Mesenteric fat pad (tissue), 1 donor: ENCODE measurements around the gene CORO2B. TPM values are rescaled to one million over a fixed set of nuclear protein-coding genes. Genes with fewer than 3 reads are reported as not detected.
A peak's percentile ranks its signal among the peaks of the same experiment; 100 is the strongest.
"Not testable (repeated sequence)": the region's sequence is repeated elsewhere in the genome, so short reads cannot be mapped to it uniquely, and the experiment has no call there.

Source experiments
- DNase-seq: peaks from one replicate; pipeline ENCODE4 v3.0.0-alpha.2; 2020; ENCODE audit warnings: low spot score
- total RNA-seq: library from RNA; stranded (reverse); fragmentation: NEBNext Ultra II Directional; extraction: Animal tissue kit (Norgen Biotek cat#: 25700); gene quantifications from one replicate; pipeline ENCODE4 v1.2.1, GENCODE V29; 2021
- donor health status: DM: yes; HTN: yes; CAD: no.

Gene CORO2B
- total RNA-seq, 1 donor from 2014 or later = 4.9 TPM

DNA sequence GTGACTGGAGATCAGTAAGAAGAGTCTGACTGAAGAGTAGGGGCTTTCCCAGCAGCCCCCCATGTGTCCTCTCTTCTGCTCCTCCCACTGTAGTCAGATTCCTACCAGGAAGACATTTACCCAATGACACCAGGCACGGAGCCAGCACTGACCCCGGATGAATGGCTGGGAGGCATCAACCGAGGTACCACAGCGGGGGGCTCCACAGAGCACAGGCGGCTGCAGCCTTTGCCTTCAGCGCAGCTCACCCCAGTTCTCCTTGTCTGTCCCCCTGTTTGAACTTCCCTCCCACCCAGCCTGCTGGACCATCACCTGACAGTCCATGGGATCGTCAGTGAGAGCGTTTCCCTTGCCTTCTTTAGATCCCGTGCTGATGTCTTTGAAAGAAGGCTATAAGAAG is 140.3 kb downstream of the CORO2B start:
- DNase-seq = no peak

DNA sequence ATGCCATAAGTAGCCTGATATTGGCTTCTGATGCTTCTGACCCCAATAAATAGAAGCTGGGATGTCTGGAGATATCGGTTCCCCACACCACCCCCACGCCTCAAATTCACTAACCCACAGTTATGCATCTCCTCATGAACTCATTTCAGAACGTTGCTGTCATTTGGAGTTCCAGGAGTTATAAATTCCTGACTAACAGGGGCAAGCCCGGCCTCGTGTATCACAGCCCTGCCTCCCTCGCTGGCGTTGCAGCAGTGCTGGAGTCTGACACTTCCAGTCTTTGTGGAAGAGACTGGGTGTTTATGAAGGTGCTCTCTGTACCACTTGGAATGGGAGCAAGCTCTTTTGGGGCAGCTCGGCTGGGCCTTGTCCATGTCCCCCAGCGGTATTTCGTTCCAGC is 140.9 kb downstream of the CORO2B start:
- no peak for DNase-seq

DNA sequence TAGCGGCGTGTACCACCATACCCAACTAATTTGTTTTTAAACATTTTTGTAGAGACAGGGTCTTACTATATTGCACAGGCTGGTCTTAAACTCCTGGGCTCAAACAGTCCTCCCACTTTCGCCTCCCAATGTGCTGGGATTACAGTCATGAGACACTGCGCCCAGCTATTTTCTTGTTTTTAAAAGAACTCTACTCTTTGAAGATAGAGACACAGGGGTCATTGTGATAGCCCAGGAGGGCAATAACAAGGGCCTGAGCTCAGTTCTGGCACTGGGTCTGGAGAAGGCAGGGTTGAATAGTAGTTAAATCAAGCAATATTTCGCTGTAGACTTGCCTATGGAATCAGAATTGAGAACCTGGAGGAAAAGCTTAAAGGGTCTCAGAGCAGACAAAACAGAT is 143.1 kb downstream of the CORO2B start:
- DNase-seq = no peak

DNA sequence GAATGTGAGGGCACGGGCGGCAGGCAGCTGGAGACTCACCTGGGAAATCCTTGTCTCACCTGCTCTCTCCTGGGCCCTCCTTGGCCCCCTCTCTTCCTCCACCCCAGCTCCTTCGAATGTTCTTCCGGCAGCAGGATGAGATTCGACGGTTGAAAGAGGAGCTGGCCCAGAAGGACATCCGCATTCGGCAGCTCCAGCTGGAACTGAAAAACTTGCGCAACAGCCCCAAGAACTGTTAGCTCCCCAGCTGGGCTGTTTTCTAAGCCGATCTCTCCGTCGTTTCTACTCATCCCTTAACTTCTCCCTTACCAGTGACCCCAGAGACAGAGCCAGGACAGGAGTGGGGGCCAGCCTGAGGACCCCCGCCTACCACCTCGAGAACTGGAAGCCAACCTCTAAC is 146.9 kb downstream of the CORO2B start:
- no peak for DNase-seq

DNA sequence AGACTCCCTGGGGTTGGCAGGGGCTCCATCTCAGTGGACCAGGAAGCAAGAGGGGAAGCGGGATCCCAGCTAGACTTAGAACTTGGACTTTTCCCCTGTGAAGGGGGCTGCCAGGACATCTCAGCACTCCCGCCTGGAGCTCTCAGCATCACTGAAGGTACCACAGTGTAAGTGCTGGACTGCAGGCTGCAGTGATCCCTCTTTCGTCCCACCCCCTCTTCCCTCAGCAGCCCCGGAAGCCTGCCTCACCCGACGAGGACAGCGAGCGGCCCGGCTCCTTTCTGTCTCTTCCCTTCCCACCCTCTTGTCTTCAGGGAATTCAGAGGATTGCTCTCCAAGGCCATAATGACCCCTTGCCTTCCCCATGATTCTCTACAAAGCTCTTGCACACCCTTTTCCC is 147.5 kb downstream of the CORO2B start:
- DNase-seq = no peak

DNA sequence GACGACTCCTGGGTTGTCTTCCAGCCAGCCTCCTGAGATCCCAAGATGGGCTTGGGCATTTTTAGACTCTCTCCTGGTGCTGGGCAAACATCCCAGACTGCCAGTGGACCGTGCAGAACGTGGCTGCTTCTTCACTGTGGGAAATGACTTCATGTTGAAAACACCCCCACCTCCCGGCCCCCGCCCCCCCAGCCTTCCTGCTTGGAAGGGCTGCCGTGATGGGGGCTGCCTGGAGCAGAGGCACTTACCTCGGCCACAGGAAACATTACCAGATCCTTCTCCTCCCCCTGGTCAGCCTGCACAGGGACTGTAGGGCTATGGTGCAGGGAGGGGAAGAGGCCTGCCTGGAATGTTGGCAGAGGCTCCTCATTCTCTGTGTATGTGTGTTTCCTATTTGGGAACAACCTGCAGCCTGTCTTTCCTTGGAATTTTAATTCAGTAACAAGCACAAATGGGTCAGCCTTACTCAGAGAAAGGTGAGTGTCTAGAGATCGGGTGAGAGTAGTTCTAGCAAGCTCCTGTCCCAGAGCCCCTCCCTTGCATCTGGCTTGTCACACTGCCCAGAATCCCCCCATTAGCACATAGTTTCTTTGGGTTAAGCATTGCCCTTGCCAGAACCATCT is 151.1 kb downstream of the CORO2B start:
- DNase-seq = peak; percentile 74

DNA sequence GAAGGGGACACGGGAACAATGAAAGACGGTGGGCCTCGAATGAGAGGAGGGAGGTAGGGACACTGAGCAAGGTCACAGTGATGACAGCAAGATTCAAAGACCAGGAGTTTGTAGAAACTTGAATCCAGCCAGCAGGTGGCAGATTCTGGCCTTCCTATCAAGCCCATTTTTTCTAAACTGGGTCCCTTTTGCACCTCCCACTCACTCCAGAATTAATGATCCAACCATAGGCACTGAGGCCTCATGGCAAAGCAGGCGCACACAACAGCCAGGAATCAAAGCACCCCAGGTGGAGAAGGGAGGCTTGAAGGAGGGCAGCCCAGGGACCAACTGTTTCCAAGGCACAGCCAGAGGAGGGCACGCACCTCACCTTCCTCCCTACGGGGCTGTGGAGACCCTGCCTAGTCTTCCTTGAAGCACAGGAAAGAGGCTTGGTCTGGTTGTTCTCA is 151.7 kb downstream of the CORO2B start:
- peak; percentile 65 for DNase-seq

DNA sequence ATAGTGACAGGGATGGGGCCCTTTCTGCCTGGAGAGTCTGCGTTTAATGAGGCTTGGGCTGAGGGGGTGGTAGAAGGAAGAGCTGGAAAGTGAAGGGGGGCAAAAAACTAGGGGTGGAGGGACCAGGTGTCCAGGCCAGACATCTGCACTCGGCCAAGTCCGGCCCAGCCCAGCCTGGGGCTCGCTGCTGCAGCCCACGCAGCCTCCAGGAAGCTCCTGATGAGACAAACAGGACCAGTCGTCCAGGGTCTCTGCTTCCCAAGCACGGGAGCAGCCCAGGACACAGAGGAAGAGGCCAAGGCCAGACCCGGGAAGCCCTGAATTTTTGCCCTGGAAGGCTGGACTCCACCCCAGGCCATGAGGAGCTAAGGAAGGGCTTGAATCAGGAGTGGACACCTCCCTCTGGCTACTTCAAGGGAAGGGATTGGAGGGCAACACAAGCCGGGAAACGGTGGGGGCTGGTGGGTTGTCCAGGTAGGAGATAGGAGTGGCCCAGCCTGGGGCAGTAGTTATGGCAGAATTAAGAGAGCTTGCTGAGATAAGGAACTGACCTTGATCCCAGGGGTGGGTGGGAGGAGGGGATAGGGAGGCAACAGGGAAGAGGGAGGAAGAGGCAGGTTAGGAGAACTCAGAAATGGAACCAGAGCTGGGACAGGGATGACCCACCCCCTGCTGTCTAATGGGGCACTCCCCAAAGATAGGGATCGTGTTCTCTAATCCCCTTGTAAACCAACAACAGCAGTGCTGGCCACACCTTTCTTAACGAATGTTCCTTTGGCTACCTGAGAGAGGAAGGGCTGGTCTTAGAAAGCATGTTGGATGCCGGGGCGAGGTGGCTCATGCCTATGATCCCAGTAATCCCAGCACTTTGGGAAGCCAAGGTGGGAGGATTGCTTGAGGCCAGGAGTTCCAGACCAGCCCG is 152.4 kb downstream of the CORO2B start:
- DNase-seq = peak; percentile 62

DNA sequence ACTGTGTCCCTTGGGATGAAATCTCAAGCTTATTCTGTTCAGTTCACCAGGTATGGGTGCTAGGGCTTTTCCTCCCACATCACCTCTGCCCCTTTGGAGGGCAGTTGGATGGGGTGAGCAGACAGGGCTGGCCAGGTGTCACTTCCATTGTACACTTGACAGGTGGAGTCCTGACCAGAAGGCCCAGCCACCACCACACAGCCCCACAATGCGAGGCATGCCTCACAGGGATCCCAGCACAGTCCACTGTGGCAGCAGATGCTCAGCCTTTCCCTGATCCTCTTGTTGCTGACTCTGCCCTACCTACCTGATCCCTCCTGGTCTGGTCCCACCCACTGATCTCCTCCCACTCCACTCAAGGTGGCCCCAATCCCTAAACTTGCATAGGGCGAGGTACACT is 153.7 kb downstream of the CORO2B start:
- peak; percentile 59 for DNase-seq

DNA sequence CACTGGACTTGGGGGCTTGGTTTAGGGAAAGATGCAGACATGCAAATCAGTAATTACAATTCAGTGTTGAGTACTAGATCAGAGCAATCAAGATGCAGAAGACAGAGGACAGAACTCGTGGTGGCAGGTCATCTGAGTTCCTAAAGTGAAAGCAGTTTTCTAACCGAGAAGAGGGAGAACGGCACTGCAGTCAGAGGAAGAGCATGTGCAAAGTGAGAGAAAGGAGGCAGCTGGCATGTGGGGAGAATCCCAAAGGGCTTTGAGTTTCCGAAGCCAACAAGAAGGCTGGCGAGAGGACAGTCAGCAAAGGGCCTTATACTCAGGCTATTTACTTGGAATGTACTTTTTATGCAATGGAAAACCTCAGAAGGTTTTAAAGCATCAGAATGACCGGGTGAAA is 154.9 kb downstream of the CORO2B start:
- no peak for DNase-seq

DNA sequence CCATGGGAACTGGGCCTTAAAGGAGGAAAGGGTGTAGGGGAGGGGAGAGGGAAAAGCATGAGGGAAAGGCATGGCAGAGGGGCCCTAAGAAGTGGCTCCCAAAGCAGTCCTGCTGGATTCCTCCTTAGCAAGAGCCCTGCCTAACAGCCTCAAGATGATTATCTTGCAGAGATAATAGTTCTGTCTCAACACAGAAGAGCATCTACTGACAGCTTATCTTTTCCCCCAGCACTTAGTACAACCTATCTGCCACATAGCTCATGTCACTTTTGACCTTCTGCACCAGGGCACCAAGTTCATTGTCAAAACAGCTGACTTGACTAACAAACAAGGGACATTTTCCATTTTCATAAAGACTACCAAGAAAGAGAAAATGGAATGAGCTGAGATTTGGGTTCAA is 155.6 kb downstream of the CORO2B start:
- no peak for DNase-seq

DNA sequence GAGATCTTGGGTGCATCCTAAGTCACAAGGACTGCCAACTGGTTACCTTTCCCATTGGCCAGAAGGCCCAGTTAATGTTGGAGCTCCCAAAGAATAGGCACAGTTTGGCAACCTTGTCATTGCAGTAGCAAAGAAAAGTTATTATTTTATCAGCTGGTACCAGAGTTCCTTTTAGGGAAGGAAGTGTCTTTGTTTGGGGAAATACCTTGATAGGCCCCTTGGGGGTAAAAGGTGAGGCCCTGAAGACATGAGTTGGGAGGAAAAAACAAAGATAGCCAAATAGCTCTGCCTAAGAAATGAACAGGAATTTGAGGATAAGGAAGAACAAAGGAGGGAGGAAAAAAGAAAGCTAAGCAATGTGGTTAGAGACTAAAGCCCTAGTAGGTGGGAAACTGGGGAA is 156.1 kb downstream of the CORO2B start:
- DNase-seq = no peak

DNA sequence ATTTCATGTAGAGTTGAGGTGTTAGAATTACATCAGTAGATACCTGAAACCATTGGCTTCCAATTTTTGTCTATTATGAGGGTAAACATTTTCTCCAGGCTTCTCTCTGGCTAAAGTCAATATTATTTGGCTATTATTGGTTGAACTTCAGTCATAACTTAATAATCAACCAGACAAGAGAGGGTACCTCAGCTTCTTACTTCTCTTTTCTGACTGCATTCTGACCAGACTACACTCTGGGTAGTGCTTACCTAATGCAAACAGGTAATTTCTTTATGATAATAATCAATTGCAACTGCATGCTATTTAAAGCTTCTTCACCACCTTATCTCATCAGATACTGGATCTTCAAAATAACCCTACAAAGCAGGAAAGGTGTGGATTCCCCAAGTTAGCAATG is 156.8 kb downstream of the CORO2B start:
- DNase-seq = no peak

DNA sequence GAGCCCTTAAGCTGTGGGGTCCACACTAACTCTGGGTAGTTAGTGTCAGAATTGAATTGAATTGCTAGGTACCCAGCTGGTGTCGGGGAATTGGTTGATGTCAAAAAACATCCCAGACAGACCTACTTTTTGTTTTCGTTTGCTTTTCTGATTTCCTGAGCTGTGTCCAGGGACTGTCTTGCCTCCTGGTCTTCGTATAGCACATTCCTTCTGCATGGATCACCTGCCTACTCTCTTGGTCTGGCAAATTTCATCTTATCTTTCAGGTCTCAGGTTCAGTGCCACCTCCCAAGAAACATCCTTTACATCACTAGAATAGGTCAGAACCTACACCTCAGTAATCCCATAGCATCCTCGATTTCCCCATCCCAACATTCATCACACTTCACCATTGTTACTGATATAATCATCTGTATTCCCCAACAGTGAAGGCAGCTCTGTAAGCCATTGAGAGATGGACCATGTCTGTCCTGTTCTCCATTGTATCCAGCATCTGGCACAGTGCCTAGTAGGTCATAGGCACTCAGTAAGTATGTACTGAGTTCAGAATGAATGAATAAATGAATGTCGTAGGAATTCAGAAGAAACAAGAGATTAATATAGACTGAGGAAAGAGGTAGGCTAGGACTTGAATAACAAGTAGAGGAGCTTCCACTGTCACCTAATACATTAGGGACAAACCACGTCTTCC is 160.7 kb downstream of the CORO2B start:
- DNase-seq = no peak

DNA sequence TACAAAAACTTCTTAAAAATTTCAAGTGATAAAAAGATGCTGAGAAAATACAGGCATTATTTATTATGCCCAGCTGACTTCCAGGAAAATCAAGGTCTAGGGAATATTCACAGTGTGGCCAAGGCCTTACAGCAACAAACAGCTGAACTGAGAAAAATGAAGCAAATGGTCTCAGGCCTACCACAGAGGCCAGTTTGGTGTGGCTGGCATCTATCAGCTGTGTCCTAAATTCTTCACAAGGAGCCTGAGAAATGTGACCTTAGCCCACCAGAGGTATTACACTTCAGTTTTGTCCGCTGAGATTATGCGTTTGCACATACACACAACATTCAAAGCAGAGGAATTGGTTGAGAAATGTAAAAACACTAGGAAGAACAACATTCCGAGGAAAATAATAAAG is 164.5 kb downstream of the CORO2B start:
- no peak for DNase-seq

DNA sequence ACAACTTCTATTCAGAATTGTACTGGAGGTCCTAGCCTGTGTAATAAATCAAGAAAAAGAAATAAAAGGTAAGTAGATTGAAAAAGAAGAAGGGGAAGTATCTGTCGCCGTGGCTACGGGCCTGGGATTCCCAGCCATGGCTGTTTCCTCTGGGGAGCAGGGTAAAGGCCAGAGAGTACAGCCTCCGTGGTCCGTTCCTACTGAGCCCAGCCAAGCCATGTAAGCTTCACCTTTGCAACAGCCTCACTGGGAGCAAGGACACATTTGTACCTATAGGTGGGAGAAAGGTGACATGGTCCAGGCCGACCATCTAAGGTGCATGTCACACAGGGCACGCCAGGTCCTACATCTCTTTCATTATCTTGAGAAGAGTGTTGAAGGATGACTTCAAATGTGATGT is 170.6 kb downstream of the CORO2B start:
- DNase-seq = no peak

DNA sequence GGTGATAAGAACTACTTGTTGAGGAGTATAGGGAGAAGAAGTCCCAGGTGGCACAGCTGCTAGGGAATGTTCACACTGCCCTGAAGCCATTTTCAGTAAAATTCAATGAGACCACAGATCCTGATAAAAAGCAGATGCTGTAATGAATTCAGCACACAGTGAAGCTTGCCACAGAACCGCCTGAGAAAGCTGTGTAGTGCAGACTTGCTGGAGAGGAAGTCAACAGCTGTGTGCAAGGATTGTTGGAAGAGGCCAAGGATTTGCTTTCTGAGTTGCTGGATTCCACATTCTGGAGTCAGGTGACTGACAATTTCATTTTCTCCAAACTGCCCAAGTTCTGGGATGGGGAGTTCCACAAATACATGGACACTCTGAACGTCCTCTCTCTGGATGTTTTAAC is 171.0 kb downstream of the CORO2B start:
- no peak for DNase-seq

DNA sequence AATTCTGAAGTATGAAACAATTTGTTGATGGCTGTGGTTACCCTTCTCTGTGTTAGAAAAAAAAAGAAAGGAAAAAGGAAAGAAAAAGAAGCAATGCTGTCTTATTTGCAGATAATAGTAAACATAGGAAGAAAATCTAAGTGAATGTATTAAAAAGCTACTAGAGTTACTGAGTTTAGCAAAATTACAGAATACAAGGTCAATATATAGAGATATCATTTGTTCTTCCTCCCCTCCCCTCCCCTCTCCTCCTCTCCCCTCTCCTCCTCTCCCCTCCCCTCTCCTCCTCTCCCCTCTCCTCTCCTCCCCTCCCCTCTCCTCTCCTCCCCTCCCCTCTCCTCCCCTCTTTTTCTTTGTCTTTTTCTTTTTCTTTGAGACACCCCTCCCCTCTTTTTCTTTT is 172.8 kb downstream of the CORO2B start:
- DNase-seq = no peak

DNA sequence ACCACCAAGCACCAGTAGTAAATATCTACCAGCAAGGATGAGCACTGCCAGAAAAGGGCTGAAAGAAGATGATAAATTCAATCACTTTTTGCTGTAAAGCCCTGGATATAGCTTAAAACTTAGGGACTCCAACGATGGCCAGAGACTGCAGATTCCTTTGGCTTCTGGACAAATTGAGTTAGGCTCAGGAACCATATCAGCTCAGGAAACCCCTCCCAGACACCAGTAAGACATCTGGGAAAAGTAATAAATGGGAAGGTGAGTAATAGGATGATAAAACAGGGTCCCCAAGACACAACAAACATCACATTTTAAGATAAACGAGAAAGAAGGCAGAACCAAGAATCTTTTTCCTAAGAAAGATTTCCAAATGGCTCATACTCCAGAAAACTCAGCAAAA is 176.9 kb downstream of the CORO2B start:
- no peak for DNase-seq

DNA sequence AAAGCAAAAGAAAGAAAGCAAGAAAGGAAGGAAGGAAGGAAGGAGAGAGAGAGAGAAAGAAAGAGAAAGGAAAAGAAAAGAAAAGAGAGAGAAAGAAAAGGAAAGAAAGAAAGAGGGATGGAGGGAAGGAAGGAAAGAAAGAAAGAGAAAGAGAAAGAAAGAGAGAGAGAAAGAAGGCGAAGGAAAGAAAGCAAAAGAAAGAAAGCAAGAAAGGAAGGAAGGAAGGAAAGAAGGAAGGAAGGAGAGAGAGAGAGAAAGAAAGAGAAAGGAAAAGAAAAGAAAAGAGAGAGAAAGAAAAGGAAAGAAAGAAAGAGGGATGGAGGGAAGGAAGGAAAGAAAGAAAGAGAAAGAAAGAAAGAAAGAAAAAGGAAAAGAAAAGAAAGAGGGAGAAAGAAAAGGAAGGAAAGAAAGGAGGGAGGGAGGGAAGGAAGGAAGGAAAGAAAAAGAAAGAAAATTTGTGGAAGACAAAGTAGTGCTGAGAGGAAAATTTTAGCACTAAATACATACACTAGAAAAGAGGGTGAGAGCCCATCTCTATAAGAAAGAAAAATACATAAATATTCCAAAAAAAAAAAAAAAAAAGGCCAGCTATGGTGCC is 181.3 kb downstream of the CORO2B start:
- not testable (repeated sequence) for DNase-seq

DNA sequence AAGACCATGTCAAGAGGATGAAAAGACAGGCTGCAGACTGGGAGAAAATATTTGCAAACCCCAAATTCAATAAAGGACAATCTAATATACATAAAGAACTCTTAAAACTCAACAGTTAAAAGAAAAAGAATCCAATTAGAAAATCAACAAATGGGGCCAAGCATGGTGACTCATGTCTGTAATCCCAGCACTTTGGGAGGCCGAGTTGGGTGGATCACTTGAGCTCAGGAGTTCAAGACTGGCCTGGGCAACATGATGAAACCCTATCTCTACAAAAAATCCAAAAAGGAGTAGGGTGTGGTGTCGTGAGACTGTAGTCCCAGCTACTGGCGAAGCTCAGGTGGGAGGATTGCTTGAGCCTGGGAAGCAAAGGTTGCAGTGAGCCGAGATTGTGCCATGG is 184.3 kb downstream of the CORO2B start:
- no peak for DNase-seq

DNA sequence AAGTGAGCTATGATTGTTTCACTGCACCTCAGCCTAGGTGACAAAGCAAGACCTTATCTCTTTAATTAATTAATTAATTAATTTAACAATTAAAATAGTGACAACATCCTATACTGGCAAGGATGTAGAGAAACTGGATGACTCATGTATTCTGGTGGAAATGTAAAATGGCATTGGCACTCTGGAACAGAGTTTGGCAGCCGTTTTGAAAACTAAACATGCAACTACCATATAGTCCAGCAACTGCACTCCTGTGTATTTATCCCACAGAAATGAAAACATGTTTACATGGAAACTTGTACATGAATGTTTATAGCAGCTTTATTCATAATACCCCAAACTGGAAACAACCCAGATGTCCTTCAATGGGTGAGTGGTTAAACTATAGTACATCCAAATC is 185.3 kb downstream of the CORO2B start:
- no peak for DNase-seq
